Measurements from ENCODE around the gene CATSPERB. TPM values are rescaled to one million over a fixed set of nuclear protein-coding genes. Genes with fewer than 3 reads are reported as not detected.

The CATSPERB gene
- total and polyA plus RNA-seq, 2 of the 8 experiments (the other 6 are each of a cell fraction or from before 2014, with no cell fraction given) = 0.11 to 0.30 TPM

DNA sequence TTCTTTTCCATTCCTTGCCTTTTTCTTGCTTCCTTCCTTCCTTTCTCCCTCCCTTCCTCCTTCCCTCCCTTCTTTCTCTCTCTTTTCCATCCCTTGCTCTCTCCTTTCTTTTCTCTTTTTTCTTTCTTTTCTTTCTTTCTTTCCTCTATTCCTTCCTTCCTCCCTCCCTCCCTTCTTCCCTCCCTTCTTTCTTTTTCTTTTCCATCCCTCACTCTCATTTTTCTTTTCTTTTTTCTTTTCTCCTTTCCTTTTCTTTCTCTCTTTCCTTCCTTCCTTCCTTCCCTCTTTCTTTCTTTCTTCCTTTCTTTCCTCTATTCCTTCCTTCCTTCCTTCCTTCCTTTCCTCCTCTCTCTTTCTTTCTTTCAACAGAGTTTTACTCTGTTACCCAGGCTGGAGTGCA lies 186.7 kb downstream of the CATSPERB start (continued):
- TF ChIP-seq, protein P1, sequence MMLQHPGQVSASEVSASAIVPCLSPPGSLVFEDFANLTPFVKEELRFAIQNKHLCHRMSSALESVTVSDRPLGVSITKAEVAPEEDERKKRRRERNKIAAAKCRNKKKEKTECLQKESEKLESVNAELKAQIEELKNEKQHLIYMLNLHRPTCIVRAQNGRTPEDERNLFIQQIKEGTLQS (IDR thresholded peaks at IDR 0.05; ENCODE audit: insufficient read depth, low read depth, low read length) = no peak

All from H1 (cell line).